SK-N-SH (cell line): ENCODE results near the gene PCBD1. TPM values are rescaled to one million over a fixed set of nuclear protein-coding genes. Genes with fewer than 3 reads are reported as not detected.

Experiments
- CTCF ChIA-PET: fragments of 300-600, 350-600 bp; formaldehyde crosslinking; extraction: SDS; loops from one replicate; lab custom pipeline; 2021; lab: Yijun Ruan, JAX
- POLR2A ChIA-PET: fragments of 350-600 bp; sonication (Branson Sonifier 250); formaldehyde crosslinking; extraction: SDS; loops from one replicate; lab custom pipeline; 2020; ENCODE audit warnings: antibody characterized with exemption, inconsistent platforms; lab: Yijun Ruan, JAX
- DNase-seq: peaks from one replicate; pipeline ENCODE4 v3.0.0; 2012
- H2AFZ ChIP-seq: fragments of 200-600 bp; sonication (generic); 2 replicates; pipeline ENCODE4 v1.8.1; 2016; ENCODE audit warnings: antibody characterized with exemption, mild to moderate bottlenecking, low read depth
- H3F3A ChIP-seq: fragments of 200-600 bp; sonication (generic); replicated peaks from 2 replicates; pipeline ENCODE3; 2016; ENCODE audit warnings: antibody characterized with exemption, mild to moderate bottlenecking; ENCODE audit not compliant: insufficient read depth
- H3K27ac ChIP-seq, 2 experiments: fragments of 200-500 bp in 1 of 2; fragments of 200-600 bp in 1 of 2; sonication (Bioruptor generic) in 1 of 2; sonication (generic), shearing (Covaris generic) in 1 of 2; 2 replicates each; pipeline versions ENCODE4 v1.5.1 to v1.6.1; 2014 to 2016; ENCODE audit warnings: low read depth in 2 of 2, inconsistent platforms in 1 of 2, low read length in 1 of 2, mild to moderate bottlenecking in 1 of 2, mixed read lengths in 1 of 2
- H3K27me3 ChIP-seq: fragments of 200-600 bp; sonication (generic), shearing (Covaris generic); 2 replicates; pipeline ENCODE4 v1.6.1; 2016; ENCODE audit warnings: mixed run types; ENCODE audit not compliant: insufficient read depth
- H3K36me3 ChIP-seq, 2 experiments: fragments of 200-500 bp in 1 of 2; fragments of 200-600 bp in 1 of 2; sonication (Bioruptor generic) in 1 of 2; sonication (generic) in 1 of 2; replicated peaks in 1 of 2; 2 replicates each; pipeline versions ENCODE3 to v1.5.1; 2014 to 2016; ENCODE audit warnings: low read length in 1 of 2, mild to moderate bottlenecking in 1 of 2; ENCODE audit not compliant: insufficient read depth in 2 of 2, control insufficient read depth in 1 of 2
- H3K4me1 ChIP-seq, 2 experiments: fragments of 200-500 bp in 1 of 2; fragments of 200-600 bp in 1 of 2; sonication (Bioruptor generic) in 1 of 2; sonication (generic), shearing (Covaris generic) in 1 of 2; 2 replicates each; pipeline versions ENCODE4 v1.5.1 to v1.6.1; 2014 to 2016; ENCODE audit warnings: low read depth in 1 of 2, low read length in 1 of 2, mixed run types in 1 of 2; ENCODE audit not compliant: insufficient read depth in 2 of 2, control insufficient read depth in 1 of 2
- H3K4me2 ChIP-seq: fragments of 200-600 bp; sonication (generic), shearing (Covaris generic); 2 replicates; pipeline ENCODE4 v1.6.1; 2017; ENCODE audit warnings: mixed run types
- H3K4me3 ChIP-seq, 2 experiments: fragments of 200-500 bp in 1 of 2; fragments of 200-600 bp in 1 of 2; sonication (Bioruptor generic) in 1 of 2; sonication (generic), shearing (Covaris generic) in 1 of 2; 2 replicates each; pipeline versions ENCODE4 v1.5.1 to v1.8.1; 2014 to 2016; ENCODE audit warnings: low read depth in 2 of 2, inconsistent platforms in 1 of 2, low read length in 1 of 2, mild to moderate bottlenecking in 1 of 2, mixed read lengths in 1 of 2, moderate library complexity in 1 of 2
- H3K79me2 ChIP-seq: fragments of 200-600 bp; sonication (generic); 2 replicates; pipeline ENCODE4 v1.8.1; 2017; ENCODE audit warnings: mild to moderate bottlenecking; ENCODE audit not compliant: insufficient read depth
- H3K9ac ChIP-seq: fragments of 200-600 bp; sonication (generic); 2 replicates; pipeline ENCODE4 v1.6.1; 2017; ENCODE audit warnings: mixed run types
- H3K9me2 ChIP-seq: fragments of 200-600 bp; sonication (generic); 2 replicates; pipeline ENCODE4 v1.6.1; 2017; ENCODE audit warnings: mixed run types
- H3K9me3 ChIP-seq: fragments of 200-600 bp; sonication (generic); 2 replicates; pipeline ENCODE4 v1.6.1; 2017; ENCODE audit warnings: mixed run types, mild to moderate bottlenecking, moderate library complexity
- H4K20me1 ChIP-seq: fragments of 200-600 bp; sonication (generic); 2 replicates; pipeline ENCODE4 v1.6.1; 2017; ENCODE audit warnings: mild to moderate bottlenecking, mixed run types; ENCODE audit not compliant: insufficient read depth
- CHD2 ChIP-seq: fragments of 150-350 bp; IDR thresholded peaks from 2 replicates; pipeline ENCODE4 v1.6.1; 2018; ENCODE audit warnings: low read length; ENCODE audit not compliant: partially characterized antibody
- CTCF ChIP-seq: fragments of 200-600 bp; sonication (generic); IDR thresholded peaks from 2 replicates; pipeline ENCODE4 v1.6.1; 2017; ENCODE audit warnings: antibody characterized with exemption, mild to moderate bottlenecking, moderate library complexity
- EP300 ChIP-seq, 2 experiments: IDR thresholded peaks; 2 replicates each; pipeline versions ENCODE4 v1.4.0 to v1.6.1; 2012; ENCODE audit warnings: borderline replicate concordance in 1 of 2, low read depth in 1 of 2, low read length in 1 of 2
- FOSL2 ChIP-seq: IDR thresholded peaks from 2 replicates; pipeline ENCODE4 v1.4.0; 2012; ENCODE audit warnings: low read depth, mild to moderate bottlenecking, moderate library complexity, borderline replicate concordance
- GATA2 ChIP-seq: sonication (generic); formaldehyde crosslinking; IDR thresholded peaks from 2 replicates; pipeline ENCODE4 v1.5.0; 2020; ENCODE audit warnings: mild to moderate bottlenecking, missing genetic modification reagents
- IRF3 ChIP-seq: fragments of 150-350 bp; IDR thresholded peaks from 2 replicates; pipeline ENCODE4 v1.6.1; 2016; ENCODE audit warnings: mild to moderate bottlenecking, low read depth, low read length
- JUND ChIP-seq: IDR thresholded peaks from 2 replicates; pipeline ENCODE4 v1.4.0; 2012
- MAX ChIP-seq: IDR thresholded peaks from 2 replicates; pipeline ENCODE4 v1.4.0; 2012; ENCODE audit warnings: low read depth
- MXI1 ChIP-seq: IDR thresholded peaks from 2 replicates; pipeline ENCODE4 v1.6.1; 2012; ENCODE audit warnings: mild to moderate bottlenecking, low read depth, low read length, improper control_type of control experiment
- NRF1 ChIP-seq: IDR thresholded peaks from 2 replicates; pipeline ENCODE4 v1.6.1; 2012; ENCODE audit warnings: low read depth, mild to moderate bottlenecking, low read length
- PBX3 ChIP-seq: IDR thresholded peaks from 2 replicates; pipeline ENCODE4; 2012
- RFX5 ChIP-seq: IDR thresholded peaks from 2 replicates; pipeline ENCODE4 v1.6.1; 2012; ENCODE audit warnings: mild to moderate bottlenecking, improper control_type of control experiment, low read length
- RXRA ChIP-seq: IDR thresholded peaks from 2 replicates; pipeline ENCODE4 v1.4.0; 2012; ENCODE audit warnings: low read depth, mild to moderate bottlenecking, borderline replicate concordance
- TAF1 ChIP-seq: IDR thresholded peaks from 2 replicates; pipeline ENCODE4 v1.6.1; 2012; ENCODE audit warnings: low read depth, mild to moderate bottlenecking, low read length, moderate library complexity, borderline replicate concordance
- TEAD4 ChIP-seq: IDR thresholded peaks from 2 replicates; pipeline ENCODE4 v1.4.0; 2012; ENCODE audit warnings: mild to moderate bottlenecking, borderline replicate concordance; ENCODE audit not compliant: insufficient read depth
- USF2 ChIP-seq: fragments of 150-350 bp; IDR thresholded peaks from 2 replicates; pipeline ENCODE4 v1.6.1; 2017; ENCODE audit warnings: antibody characterized with exemption, low read length, low read depth, borderline replicate concordance
- WGBS: methylation state at CpG from one replicate; pipeline ENCODE4 v1.1.6; 2017; ENCODE audit warnings: low lambda C conversion rate; 5-methylcytosine and 5-hydroxymethylcytosine counted together
- polyA plus RNA-seq, 3 experiments: library from polyadenylated mRNA; depleted of rRNA; stranded (reverse); fragments of >200 nt; gene quantifications; 2 replicates each; pipeline ENCODE4 v1.2.3, GENCODE V29; 2012

Gene PCBD1
- polyA plus RNA-seq, 1 of the 3 experiments (the other 2 are of a cell fraction), result 112 TPM

GRCh38 chr10:70916241-70916640 is 27.9 kb upstream of the PCBD1 start:
- WGBS, result 46% methylated on average over 6 of the region's 6 CpGs
- Histone ChIP-seq H3K79me2 (no peaks in the 10 kb centered on the region), H4K20me1 (no peaks in the 10 kb centered on the region), H3K4me1 (peaks cover 0 to 22% of the 10 kb centered on the region in 2 experiments; a peak in 1 of 4 replicates), H3K27ac (no peak overlapping the region), H3K4me2 (no peak overlapping the region), H3K36me3 (no peaks in the 10 kb centered on the region), H3F3A (no peaks in the 10 kb centered on the region), H3K9ac (no peak overlapping the region), H3K9me3 (no peaks in the 10 kb centered on the region), H2AFZ (no peak overlapping the region), H3K27me3 (peaks cover 25% of the 10 kb centered on the region), H3K4me3 (no peak overlapping the region), H3K9me2 (no peaks in the 10 kb centered on the region)
- no peak for TF ChIP-seq CTCF
- TF ChIP-seq TEAD4, result no peak
- no peak for TF ChIP-seq RFX5
- TF ChIP-seq GATA2, result no peak
- no peak for TF ChIP-seq NRF1
- TF ChIP-seq MAX, result no peak
- no peak for TF ChIP-seq EP300 (IDR thresholded peaks at IDR 0.05; ENCODE audit: borderline replicate concordance in 1 of 2, low read depth in 1 of 2, low read length in 1 of 2)
- CTCF ChIA-PET, result interaction anchor here (2.8 to 7.8 kb wide), 2 partner anchors 10 to 13 kb away, joined by 17 to 65 read pairs; no protein-coding TSS in a partner anchor
- POLR2A ChIA-PET, result no interaction called here
- DNase-seq, result no peak

GRCh38 chr10:70915806-70916205 is 27.4 kb upstream of the PCBD1 start:
- no peaks in the 10 kb centered on the region for H3K79me2 ChIP-seq
- H3K4me3 ChIP-seq, result no peak overlapping the region
- H3K4me1 ChIP-seq, result peaks cover 0 to 22% of the 10 kb centered on the region in 2 experiments; a peak in 1 of 4 replicates
- H3K27ac ChIP-seq, result no peak overlapping the region
- no peak overlapping the region for H2AFZ ChIP-seq
- peaks cover 25% of the 10 kb centered on the region for H3K27me3 ChIP-seq
- H3K9me3 ChIP-seq, result no peaks in the 10 kb centered on the region
- H3K9ac ChIP-seq, result no peak overlapping the region
- no peaks in the 10 kb centered on the region for H3F3A ChIP-seq
- no peaks in the 10 kb centered on the region for H3K9me2 ChIP-seq
- no peaks in the 10 kb centered on the region for H3K36me3 ChIP-seq
- POLR2A ChIA-PET, result no interaction called here
- H3K4me2 ChIP-seq, result no peak overlapping the region
- DNase-seq, result no peak
- CTCF ChIA-PET, result interaction anchor here (2.8 to 7.8 kb wide), 2 partner anchors 10 to 12 kb away, joined by 17 to 65 read pairs; no protein-coding TSS in a partner anchor
- no peaks in the 10 kb centered on the region for H4K20me1 ChIP-seq
- whole genome bisulfite sequencing, result 69% methylated on average over 6 of the region's 9 CpGs
- no peak for TF ChIP-seq RXRA
- TF ChIP-seq GATA2, result no peak
- TF ChIP-seq IRF3, result no peak
- no peak for TF ChIP-seq CTCF
- TF ChIP-seq USF2, result no peak
- TF ChIP-seq PBX3, result no peak
- no peak for TF ChIP-seq MXI1
- no peak for TF ChIP-seq CHD2
- no peak for TF ChIP-seq FOSL2
- no peak for TF ChIP-seq TAF1
- no peak for TF ChIP-seq JUND
- TF ChIP-seq TEAD4, result no peak
